Neural crest cell (in vitro differentiated cells): ENCODE measurements around the gene ACIN1. TPM values are rescaled to one million over a fixed set of nuclear protein-coding genes. Genes with fewer than 3 reads are reported as not detected.
"Not testable (repeated sequence)": the region's sequence is repeated elsewhere in the genome, so short reads cannot be mapped to it uniquely, and the experiment has no call there.

ENCODE experiments used
- DNase-seq: peaks from one replicate; pipeline ENCODE4 v3.0.0; 2021; ENCODE audit warnings: low read depth, mixed read lengths, low spot score
- H3K27ac Mint-ChIP-seq: one replicate; pipeline ENCODE4 v1.8.0; 2021; ENCODE audit warnings: mild to moderate bottlenecking, mixed read lengths; ENCODE audit not compliant: unreplicated experiment
- H3K27me3 Mint-ChIP-seq: 2 replicates; pipeline ENCODE4 v1.8.0; 2021; ENCODE audit warnings: low read depth, mild to moderate bottlenecking, mixed read lengths
- H3K36me3 Mint-ChIP-seq: 2 replicates; pipeline ENCODE4 v1.8.0; 2021; ENCODE audit warnings: low read depth, mild to moderate bottlenecking, mixed read lengths
- H3K4me1 Mint-ChIP-seq: 2 replicates; pipeline ENCODE4 v1.8.0; 2021; ENCODE audit warnings: mixed read lengths
- H3K4me3 Mint-ChIP-seq: one replicate; pipeline ENCODE4 v1.8.0; 2021; ENCODE audit warnings: mild to moderate bottlenecking, mixed read lengths
- H3K9me3 Mint-ChIP-seq: 2 replicates; pipeline ENCODE4 v1.8.0; 2021; ENCODE audit warnings: mixed read lengths
- CTCF ChIP-seq: fragments of 200-600 bp; sonication (generic); conservative IDR thresholded peaks from 2 replicates; pipeline ENCODE4 v1.5.0; 2021; ENCODE audit warnings: antibody characterized with exemption, mild to moderate bottlenecking
- total RNA-seq: library from RNA; stranded (reverse); gene quantifications from 2 replicates; pipeline ENCODE4 v1.2.1, GENCODE V29; 2021

ACIN1 gene
- total RNA-seq, 1 donor from 2014 or later: 352 TPM

DNA sequence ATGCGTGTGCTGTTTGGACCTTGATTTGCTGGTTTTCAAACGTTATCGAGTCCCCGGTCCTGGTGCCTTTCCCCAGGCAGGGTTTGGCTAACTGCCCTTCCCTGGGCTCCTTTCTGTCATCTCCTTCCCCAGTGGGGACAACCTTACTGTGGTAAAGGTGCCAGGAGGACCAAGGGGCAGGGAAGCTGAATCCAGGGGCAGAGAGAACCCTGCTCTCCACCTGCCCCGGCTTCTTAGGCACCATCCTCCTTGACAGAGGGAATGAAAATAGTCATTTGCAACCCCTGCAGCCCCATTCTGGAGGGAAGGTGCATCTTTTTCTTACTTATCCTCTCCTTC lies 19.2 kb upstream of the ACIN1 start:
- Mint-ChIP-seq H3K27me3 (peaks cover 3% of the 10 kb centered on the region), H3K4me3 (no peak overlapping the region), H3K27ac (no peak overlapping the region), H3K36me3 (no peaks in the 10 kb centered on the region), H3K4me1 (peaks cover 10% of the 10 kb centered on the region), H3K9me3 (no peaks in the 10 kb centered on the region)
- no peak for TF ChIP-seq CTCF
- DNase-seq: no peak

GRCh38 chr14:23113431-23114119 lies 18.6 kb upstream of the ACIN1 start:
- Mint-ChIP-seq H3K27me3 (peaks cover 3% of the 10 kb centered on the region), H3K4me3 (no peak overlapping the region), H3K27ac (no peak overlapping the region), H3K9me3 (no peaks in the 10 kb centered on the region), H3K36me3 (no peaks in the 10 kb centered on the region), H3K4me1 (peaks cover 9% of the 10 kb centered on the region)
- TF ChIP-seq CTCF: no peak
- DNase-seq: no peak

GRCh38 chr14:23112359-23113178 lies 17.6 kb upstream of the ACIN1 start:
- Mint-ChIP-seq H3K4me3 (no peak overlapping the region), H3K27ac (no peak overlapping the region), H3K9me3 (no peaks in the 10 kb centered on the region), H3K27me3 (peaks cover 3% of the 10 kb centered on the region), H3K4me1 (peaks cover 9% of the 10 kb centered on the region), H3K36me3 (no peaks in the 10 kb centered on the region)
- no peak for TF ChIP-seq CTCF
- DNase-seq: no peak

DNA sequence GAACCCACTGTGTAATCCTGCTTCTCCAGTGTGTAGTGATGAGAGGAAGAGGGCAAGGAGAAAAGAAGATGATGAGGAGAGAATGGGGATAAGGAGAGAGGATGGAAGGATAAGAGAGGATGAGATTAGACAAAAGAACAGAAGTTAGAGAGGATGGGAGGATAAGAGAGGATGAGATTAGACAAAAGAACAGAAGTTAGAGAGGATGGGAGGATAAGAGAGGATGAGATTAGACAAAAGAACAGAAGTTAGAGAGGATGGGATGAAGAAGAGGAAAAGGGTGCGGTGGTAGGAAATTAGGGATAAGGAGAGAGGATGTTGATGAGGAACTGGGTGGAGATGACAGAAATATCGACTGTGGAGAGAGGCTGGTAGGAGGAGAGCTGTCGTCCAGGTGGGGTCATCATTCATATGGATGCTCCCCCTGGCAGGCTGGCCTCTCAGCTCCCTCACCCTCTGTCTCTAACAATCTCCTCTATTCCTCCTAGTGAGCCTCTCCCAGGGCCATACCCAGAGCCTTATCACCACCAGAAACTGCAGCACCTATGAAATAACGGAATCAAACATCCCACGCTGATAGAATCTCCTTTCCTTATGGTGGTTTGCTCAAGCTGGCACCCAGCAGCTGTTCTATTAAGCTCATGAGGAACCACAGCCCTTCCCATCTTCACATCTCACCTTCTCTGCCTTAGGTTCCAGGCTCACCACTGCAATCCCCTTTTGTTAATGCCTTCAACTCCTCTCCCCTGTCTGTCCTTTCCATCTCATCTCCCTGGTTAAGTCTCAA lies 15.8 kb upstream of the ACIN1 start:
- no peak overlapping the region for H3K27ac Mint-ChIP-seq
- no peak overlapping the region for H3K4me3 Mint-ChIP-seq
- no peak for TF ChIP-seq CTCF
- no peak for DNase-seq
- peaks cover 9% of the 10 kb centered on the region for H3K4me1 Mint-ChIP-seq
- no peaks in the 10 kb centered on the region for H3K9me3 Mint-ChIP-seq
- no peaks in the 10 kb centered on the region for H3K27me3 Mint-ChIP-seq
- no peaks in the 10 kb centered on the region for H3K36me3 Mint-ChIP-seq

DNA sequence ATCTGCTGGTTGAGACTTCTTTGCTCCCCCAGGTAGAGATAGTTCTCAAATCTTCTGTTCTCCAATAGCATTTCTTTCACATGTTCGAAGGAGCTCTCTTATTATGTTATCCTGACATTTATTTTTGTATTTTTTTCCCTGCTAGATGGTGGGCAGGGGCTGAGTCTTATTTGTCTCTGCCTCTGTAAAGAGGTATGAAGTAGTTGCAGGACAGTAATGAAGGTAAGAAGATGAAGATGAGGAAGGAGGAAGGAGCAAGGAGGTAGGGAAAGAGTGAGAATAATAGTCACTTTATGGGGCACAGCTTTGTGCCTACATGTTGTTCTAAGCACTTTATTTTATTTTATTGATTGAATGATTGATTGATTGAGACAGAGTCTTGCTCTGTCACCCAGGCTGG lies 14.8 kb upstream of the ACIN1 start:
- Mint-ChIP-seq H3K36me3 (no peaks in the 10 kb centered on the region), H3K27ac (no peak overlapping the region), H3K27me3 (peaks cover 1% of the 10 kb centered on the region), H3K4me3 (no peak overlapping the region), H3K4me1 (peaks cover 12% of the 10 kb centered on the region), H3K9me3 (no peaks in the 10 kb centered on the region)
- no peak for DNase-seq
- TF ChIP-seq CTCF: no peak

DNA sequence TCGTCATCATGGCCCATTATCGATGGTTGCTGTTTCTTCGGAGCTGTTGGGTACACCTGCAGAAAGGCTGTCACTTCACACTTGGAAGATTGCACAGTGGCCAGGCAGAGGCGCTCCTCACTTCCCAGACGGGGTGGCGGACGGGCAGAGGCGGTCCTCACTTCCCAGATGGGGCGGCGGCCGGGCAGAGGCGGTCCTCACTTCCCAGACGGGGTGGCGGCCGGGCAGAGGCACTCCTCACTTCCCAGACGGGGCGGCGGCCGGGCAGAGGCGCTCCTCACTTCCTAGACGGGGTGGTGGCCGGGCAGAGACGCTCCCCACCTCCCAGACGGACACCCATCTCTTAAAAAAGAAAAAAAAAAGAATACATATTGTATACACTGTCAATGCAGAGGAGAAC lies 13.2 kb upstream of the ACIN1 start:
- not testable (repeated sequence) for H3K4me3 Mint-ChIP-seq, DNase-seq, H3K27ac Mint-ChIP-seq, H3K9me3 Mint-ChIP-seq, H3K27me3 Mint-ChIP-seq, H3K36me3 Mint-ChIP-seq, H3K4me1 Mint-ChIP-seq

GRCh38 chr14:23107620-23108019 lies 12.7 kb upstream of the ACIN1 start:
- DNase-seq, H3K4me3 Mint-ChIP-seq, H3K36me3 Mint-ChIP-seq, H3K9me3 Mint-ChIP-seq, H3K27ac Mint-ChIP-seq, H3K4me1 Mint-ChIP-seq: not testable (repeated sequence)
- peaks cover 13% of the 10 kb centered on the region for H3K27me3 Mint-ChIP-seq
